K562 (cell line): Measurements from ENCODE around the gene BCL2L13.

ENCODE experiments used
- CHD2 ChIP-seq: IDR thresholded peaks from 2 replicates; pipeline ENCODE4 v1.6.1; 2011; ENCODE audit warnings: low read depth, low read length
- MAFF ChIP-seq: IDR thresholded peaks from 2 replicates; pipeline ENCODE4 v1.6.1; 2012; ENCODE audit warnings: low read length, improper control_type of control experiment
- PHF8 ChIP-seq: fragments of 200-600 bp; sonication (generic); IDR thresholded peaks from 2 replicates; pipeline ENCODE4 v1.6.1; 2012; ENCODE audit warnings: mixed run types, mild to moderate bottlenecking, inconsistent platforms, low read length, moderate library complexity, borderline replicate concordance
- POLR2AphosphoS5 ChIP-seq: IDR thresholded peaks from 2 replicates; pipeline ENCODE4 v1.6.1; 2011; ENCODE audit warnings: mild to moderate bottlenecking, low read depth, low read length, moderate library complexity; ENCODE audit not compliant: control insufficient read depth, insufficient read depth
- PTBP1 ChIP-seq: fragments of 200-400 bp; formaldehyde crosslinking; IDR thresholded peaks from 2 replicates; pipeline ENCODE4 v1.6.1; 2017; ENCODE audit warnings: low read depth, low read length
- ZBTB7A ChIP-seq: IDR thresholded peaks from 2 replicates; pipeline ENCODE4 v1.6.1; 2011; ENCODE audit warnings: low read depth, mild to moderate bottlenecking, low read length, moderate library complexity, borderline replicate concordance; ENCODE audit not compliant: control insufficient read depth
- ZNF24 ChIP-seq: fragments of 450-650 bp; IDR thresholded peaks from 2 replicates; pipeline ENCODE4 v1.6.1; 2016
- TF ChIP-seq, protein P1 (sequence below), 2 experiments: fragments of 450-650 bp in 1 of 2; sonication (generic) in 1 of 2; formaldehyde crosslinking in 1 of 2; IDR thresholded peaks in 1 of 2; conservative IDR thresholded peaks in 1 of 2; 2 replicates each; pipeline versions ENCODE4 v1.6.1 to v1.8.1; 2016 to 2023; ENCODE audit warnings: mild to moderate bottlenecking in 2 of 2, moderate library complexity in 2 of 2, inconsistent platforms in 1 of 2, missing genetic modification reagents in 1 of 2
- TF ChIP-seq, protein P2 (sequence below): fragments of 450-650 bp; formaldehyde crosslinking; IDR thresholded peaks from 2 replicates; pipeline ENCODE4 v1.4.0; 2022; ENCODE audit warnings: missing genetic modification characterization
- TF ChIP-seq, protein P3 (sequence below), 3 experiments: IDR thresholded peaks in 2 of 3; conservative IDR thresholded peaks in 1 of 3; 2 replicates each; pipeline ENCODE4 v1.5.1; 2011 to 2012; ENCODE audit warnings: low read length in 3 of 3, mild to moderate bottlenecking in 3 of 3, control low read depth in 2 of 3, improper control_type of control experiment in 1 of 3, inconsistent platforms in 1 of 3, low read depth in 1 of 3, mixed read lengths in 1 of 3, moderate library complexity in 1 of 3; ENCODE audit not compliant: insufficient read depth in 2 of 3

DNA sequence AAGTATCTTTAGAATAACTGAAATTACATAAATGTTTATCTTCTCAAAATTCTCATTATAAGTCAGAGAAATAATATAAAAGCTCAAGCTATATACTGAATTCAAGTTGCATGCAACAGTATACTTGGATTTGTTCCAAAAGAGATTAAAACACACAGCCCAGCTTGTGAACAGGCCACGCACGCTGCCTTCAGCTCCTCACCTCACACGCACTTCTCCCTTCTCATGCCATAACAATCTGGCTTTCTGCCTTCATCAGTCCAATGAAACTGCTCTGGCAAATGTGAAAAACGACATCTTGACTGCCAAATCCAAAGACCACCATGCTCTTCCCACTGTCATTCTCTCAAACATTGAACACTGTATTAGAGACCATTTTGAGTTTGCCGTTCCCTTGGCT, 32.1 kb upstream of the BCL2L13 start:
- TF ChIP-seq CHD2 (no peak), ZBTB7A (no peak), PHF8 (no peak), MAFF (no peak), PTBP1 (no peak), ZNF24 (no peak), POLR2AphosphoS5 (no peak)
- TF ChIP-seq, protein P1, sequence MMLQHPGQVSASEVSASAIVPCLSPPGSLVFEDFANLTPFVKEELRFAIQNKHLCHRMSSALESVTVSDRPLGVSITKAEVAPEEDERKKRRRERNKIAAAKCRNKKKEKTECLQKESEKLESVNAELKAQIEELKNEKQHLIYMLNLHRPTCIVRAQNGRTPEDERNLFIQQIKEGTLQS (IDR thresholded peaks at IDR 0.05) = no peak
- TF ChIP-seq, protein P1 (CRISPR knock-in tag; conservative IDR thresholded peaks at IDR 0.05) = no peak
- TF ChIP-seq, protein P2, sequence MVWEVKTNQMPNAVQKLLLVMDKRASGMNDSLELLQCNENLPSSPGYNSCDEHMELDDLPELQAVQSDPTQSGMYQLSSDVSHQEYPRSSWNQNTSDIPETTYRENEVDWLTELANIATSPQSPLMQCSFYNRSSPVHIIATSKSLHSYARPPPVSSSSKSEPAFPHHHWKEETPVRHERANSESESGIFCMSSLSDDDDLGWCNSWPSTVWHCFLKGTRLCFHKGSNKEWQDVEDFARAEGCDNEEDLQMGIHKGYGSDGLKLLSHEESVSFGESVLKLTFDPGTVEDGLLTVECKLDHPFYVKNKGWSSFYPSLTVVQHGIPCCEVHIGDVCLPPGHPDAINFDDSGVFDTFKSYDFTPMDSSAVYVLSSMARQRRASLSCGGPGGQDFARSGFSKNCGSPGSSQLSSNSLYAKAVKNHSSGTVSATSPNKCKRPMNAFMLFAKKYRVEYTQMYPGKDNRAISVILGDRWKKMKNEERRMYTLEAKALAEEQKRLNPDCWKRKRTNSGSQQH (CRISPR knock-in tag) = no peak
- TF ChIP-seq, protein P3, sequence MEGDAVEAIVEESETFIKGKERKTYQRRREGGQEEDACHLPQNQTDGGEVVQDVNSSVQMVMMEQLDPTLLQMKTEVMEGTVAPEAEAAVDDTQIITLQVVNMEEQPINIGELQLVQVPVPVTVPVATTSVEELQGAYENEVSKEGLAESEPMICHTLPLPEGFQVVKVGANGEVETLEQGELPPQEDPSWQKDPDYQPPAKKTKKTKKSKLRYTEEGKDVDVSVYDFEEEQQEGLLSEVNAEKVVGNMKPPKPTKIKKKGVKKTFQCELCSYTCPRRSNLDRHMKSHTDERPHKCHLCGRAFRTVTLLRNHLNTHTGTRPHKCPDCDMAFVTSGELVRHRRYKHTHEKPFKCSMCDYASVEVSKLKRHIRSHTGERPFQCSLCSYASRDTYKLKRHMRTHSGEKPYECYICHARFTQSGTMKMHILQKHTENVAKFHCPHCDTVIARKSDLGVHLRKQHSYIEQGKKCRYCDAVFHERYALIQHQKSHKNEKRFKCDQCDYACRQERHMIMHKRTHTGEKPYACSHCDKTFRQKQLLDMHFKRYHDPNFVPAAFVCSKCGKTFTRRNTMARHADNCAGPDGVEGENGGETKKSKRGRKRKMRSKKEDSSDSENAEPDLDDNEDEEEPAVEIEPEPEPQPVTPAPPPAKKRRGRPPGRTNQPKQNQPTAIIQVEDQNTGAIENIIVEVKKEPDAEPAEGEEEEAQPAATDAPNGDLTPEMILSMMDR (IDR thresholded peaks at IDR 0.05 in 2 of 3, conservative IDR thresholded peaks at IDR 0.05 in 1 of 3; ENCODE audit: insufficient read depth in 2 of 3, low read depth in 1 of 3, low read length in 3 of 3) = no peak
